ENCODE data around the gene HCAR3.
"Not testable (repeated sequence)": the region's sequence is repeated elsewhere in the genome, so short reads cannot be mapped to it uniquely, and the experiment has no call there.

GRCh38 chr12:122713491-122714188 is 3.0 kb downstream of the HCAR3 start:
- not testable (repeated sequence) for TF ChIP-seq TAF1 (IDR thresholded peaks at IDR 0.05; ENCODE audit: borderline replicate concordance, low read depth, low read length); CTCF (IDR thresholded peaks at IDR 0.05); SIN3A (IDR thresholded peaks at IDR 0.05; ENCODE audit: borderline replicate concordance, low read depth, low read length); EP300 (IDR thresholded peaks at IDR 0.05; ENCODE audit: borderline replicate concordance in 1 of 2, low read depth in 1 of 2, low read length in 1 of 2); EZH2phosphoT487 (IDR thresholded peaks at IDR 0.05; ENCODE audit: borderline replicate concordance, low read depth); GABPA (IDR thresholded peaks at IDR 0.05; ENCODE audit: low read depth); SMC3 (IDR thresholded peaks at IDR 0.05; ENCODE audit: low read depth, low read length); RFX5 (IDR thresholded peaks at IDR 0.05; ENCODE audit: low read length); ZBTB33 (IDR thresholded peaks at IDR 0.05; ENCODE audit: borderline replicate concordance, low read depth); MXI1 (IDR thresholded peaks at IDR 0.05; ENCODE audit: low read depth, low read length); POLR2AphosphoS5 (IDR thresholded peaks at IDR 0.05; ENCODE audit: low read depth, low read length); FOSL2 (IDR thresholded peaks at IDR 0.05; ENCODE audit: borderline replicate concordance, low read depth)
- TF ChIP-seq, protein P1, sequence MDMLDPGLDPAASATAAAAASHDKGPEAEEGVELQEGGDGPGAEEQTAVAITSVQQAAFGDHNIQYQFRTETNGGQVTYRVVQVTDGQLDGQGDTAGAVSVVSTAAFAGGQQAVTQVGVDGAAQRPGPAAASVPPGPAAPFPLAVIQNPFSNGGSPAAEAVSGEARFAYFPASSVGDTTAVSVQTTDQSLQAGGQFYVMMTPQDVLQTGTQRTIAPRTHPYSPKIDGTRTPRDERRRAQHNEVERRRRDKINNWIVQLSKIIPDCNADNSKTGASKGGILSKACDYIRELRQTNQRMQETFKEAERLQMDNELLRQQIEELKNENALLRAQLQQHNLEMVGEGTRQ (IDR thresholded peaks at IDR 0.05; ENCODE audit: borderline replicate concordance, low read depth, low read length), result not testable (repeated sequence)
